HG03139 (cell line): ENCODE measurements around the gene RESP18.

Source experiments
- ATAC-seq: cut with Tn5 transposase; IDR thresholded peaks from one replicate; pipeline ENCODE4 v1.9.1; 2021; ENCODE audit not compliant: unreplicated experiment

RESP18 gene

GRCh38 chr2:219278655-219279150 is 53.8 kb downstream of the RESP18 start:
- ATAC-seq: no peak

DNA sequence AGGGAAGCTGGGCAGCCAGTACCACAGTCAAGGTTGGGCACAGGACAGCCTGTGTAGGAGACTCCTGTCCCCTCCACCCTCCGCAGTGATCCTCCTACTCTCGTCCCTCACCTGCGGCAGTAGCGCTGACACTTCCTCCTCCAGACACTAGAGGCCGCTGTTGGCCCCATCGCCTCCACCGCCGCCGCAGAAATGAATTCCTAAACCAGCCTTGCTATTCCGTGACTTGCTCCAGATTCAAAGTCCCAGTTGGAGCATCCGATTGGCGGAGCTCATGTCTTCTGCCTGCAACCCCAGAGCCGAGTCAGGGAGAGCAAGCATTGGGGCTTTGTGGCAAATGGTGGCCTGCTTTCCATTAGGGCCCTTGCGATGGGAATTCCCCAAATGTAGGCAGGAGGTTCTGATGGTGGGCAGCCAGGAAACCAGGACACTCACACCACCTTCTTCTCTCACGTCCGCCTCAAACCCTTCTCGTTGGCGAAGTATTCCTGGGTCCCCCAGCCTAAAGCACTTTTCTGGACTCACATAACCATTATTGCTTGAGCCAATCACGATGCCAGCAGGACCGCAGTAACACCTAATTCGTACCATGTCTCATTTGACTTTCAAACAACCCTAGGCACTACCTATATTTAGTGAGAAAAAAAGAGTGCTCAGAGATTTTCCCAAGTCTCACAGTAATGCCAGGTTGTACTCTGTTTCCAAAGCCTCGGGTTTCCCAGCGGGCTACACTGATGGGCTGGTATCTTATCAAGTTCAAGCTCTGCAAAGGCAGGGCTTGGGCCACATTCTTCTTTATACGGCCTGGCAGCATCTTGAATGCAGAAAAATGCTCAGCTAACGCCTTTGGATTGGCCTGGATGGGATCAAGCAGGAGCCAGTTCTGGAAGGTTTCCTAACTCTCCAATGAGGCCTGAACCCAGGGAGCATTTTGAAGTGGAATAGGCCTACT is 54.6 kb downstream of the RESP18 start:
- no peak for ATAC-seq
